HEK293 (cell line): ENCODE results near the gene CXCL1.

Experiments used
- CTCF ChIA-PET: fragments of 350-600 bp; formaldehyde crosslinking; extraction: SDS; loops from one replicate; lab custom pipeline; 2021; ENCODE audit warnings: antibody characterized with exemption; lab: Yijun Ruan, JAX
- POLR2A ChIA-PET: fragments of 300-600 bp; formaldehyde crosslinking; extraction: SDS; loops from one replicate; lab custom pipeline; 2020; ENCODE audit warnings: antibody characterized with exemption, inconsistent platforms; lab: Yijun Ruan, JAX
- H3K27ac ChIP-seq: fragments of 200-500 bp; sonication (Bioruptor generic); 2 replicates; pipeline ENCODE4 v1.5.1; 2014; ENCODE audit warnings: low read depth, low read length, control low read depth, inconsistent platforms; ENCODE audit errors: extremely low read depth
- H3K36me3 ChIP-seq, 2 experiments: fragments of 200-500 bp in 1 of 2; sonication (Bioruptor generic) in 1 of 2; 1 replicate in 1 of 2; 2 replicates in 1 of 2; pipeline ENCODE4 v1.5.1; 2014 to 2017; ENCODE audit warnings: inconsistent platforms in 2 of 2, low read length in 2 of 2; ENCODE audit not compliant: control insufficient read depth in 2 of 2, insufficient read depth in 1 of 2
- H3K4me1 ChIP-seq: fragments of 200-500 bp; sonication (Bioruptor generic); 2 replicates; pipeline ENCODE4 v1.5.1; 2014; ENCODE audit warnings: mild to moderate bottlenecking, low read length, inconsistent platforms; ENCODE audit not compliant: control insufficient read depth, insufficient read depth
- H3K4me3 ChIP-seq: 2 replicates; pipeline ENCODE4 v1.5.1; 2011; ENCODE audit warnings: low read depth, mild to moderate bottlenecking, control low read depth, low read length, moderate library complexity
- H3K9me3 ChIP-seq: fragments of 200-500 bp; sonication (Bioruptor generic); 2 replicates; pipeline ENCODE4 v1.5.1; 2014; ENCODE audit warnings: low read depth, low read length, inconsistent platforms; ENCODE audit not compliant: control insufficient read depth, insufficient read depth
- EGR2 ChIP-seq: fragments of 450-650 bp; formaldehyde crosslinking; IDR thresholded peaks from 2 replicates; pipeline ENCODE4 v1.5.1; 2016; ENCODE audit warnings: low read depth, missing biosample characterization, missing genetic modification characterization
- HOXC10 ChIP-seq: sonication (generic); formaldehyde crosslinking; IDR thresholded peaks from 2 replicates; pipeline ENCODE4 v1.8.1; 2023; ENCODE audit warnings: mild to moderate bottlenecking, missing genetic modification reagents
- MZF1 ChIP-seq: fragments of 450-650 bp; formaldehyde crosslinking; IDR thresholded peaks from 2 replicates; pipeline ENCODE4 v1.5.1; 2017; ENCODE audit warnings: missing biosample characterization, missing genetic modification characterization, borderline replicate concordance
- SCRT1 ChIP-seq: fragments of 450-650 bp; formaldehyde crosslinking; IDR thresholded peaks from 2 replicates; pipeline ENCODE4 v1.5.1; 2016; ENCODE audit warnings: missing biosample characterization, missing genetic modification characterization, borderline replicate concordance
- SCRT2 ChIP-seq: fragments of 450-650 bp; formaldehyde crosslinking; IDR thresholded peaks from 2 replicates; pipeline ENCODE4 v1.5.1; 2016; ENCODE audit warnings: missing biosample characterization, missing genetic modification characterization
- YY1 ChIP-seq: fragments of 450-650 bp; formaldehyde crosslinking; IDR thresholded peaks from 2 replicates; pipeline ENCODE4 v1.5.1; 2018; ENCODE audit warnings: missing biosample characterization, missing genetic modification characterization
- YY2 ChIP-seq: fragments of 450-650 bp; formaldehyde crosslinking; IDR thresholded peaks from 2 replicates; pipeline ENCODE4 v1.5.1; 2016; ENCODE audit warnings: missing biosample characterization, missing genetic modification characterization
- ZBTB21 ChIP-seq: fragments of 450-650 bp; formaldehyde crosslinking; IDR thresholded peaks from 2 replicates; pipeline ENCODE4 v1.5.1; 2017; ENCODE audit warnings: missing biosample characterization, missing genetic modification characterization
- ZFHX2 ChIP-seq: fragments of 450-650 bp; formaldehyde crosslinking; conservative IDR thresholded peaks from 2 replicates; pipeline ENCODE4 v1.5.1; 2016; ENCODE audit warnings: missing biosample characterization, missing genetic modification characterization
- ZFP37 ChIP-seq: fragments of 450-650 bp; formaldehyde crosslinking; IDR thresholded peaks from 2 replicates; pipeline ENCODE4 v1.5.1; 2016; ENCODE audit warnings: missing biosample characterization, missing genetic modification characterization
- ZNF10 ChIP-seq: fragments of 450-650 bp; formaldehyde crosslinking; IDR thresholded peaks from 2 replicates; pipeline ENCODE4 v1.5.1; 2017; ENCODE audit warnings: missing biosample characterization, missing genetic modification characterization
- ZNF169 ChIP-seq: fragments of 450-650 bp; formaldehyde crosslinking; IDR thresholded peaks from 2 replicates; pipeline ENCODE4 v1.5.1; 2016; ENCODE audit warnings: missing biosample characterization, missing genetic modification characterization
- ZNF174 ChIP-seq: fragments of 450-650 bp; formaldehyde crosslinking; IDR thresholded peaks from 2 replicates; pipeline ENCODE4 v1.5.0; 2017; ENCODE audit warnings: missing biosample characterization, mild to moderate bottlenecking, missing genetic modification characterization
- ZNF175 ChIP-seq: fragments of 450-650 bp; formaldehyde crosslinking; IDR thresholded peaks from 2 replicates; pipeline ENCODE4 v1.5.1; 2016; ENCODE audit warnings: missing biosample characterization, missing genetic modification characterization
- ZNF19 ChIP-seq: fragments of 450-650 bp; formaldehyde crosslinking; IDR thresholded peaks from 2 replicates; pipeline ENCODE4; 2016; ENCODE audit warnings: missing biosample characterization, missing genetic modification characterization, low read depth
- ZNF324 ChIP-seq: fragments of 450-650 bp; formaldehyde crosslinking; IDR thresholded peaks from 2 replicates; pipeline ENCODE4 v1.5.1; 2016; ENCODE audit warnings: missing biosample characterization, missing genetic modification characterization
- ZNF394 ChIP-seq: fragments of 450-650 bp; formaldehyde crosslinking; IDR thresholded peaks from 2 replicates; pipeline ENCODE4 v1.5.1; 2016; ENCODE audit warnings: missing biosample characterization, missing genetic modification characterization, mild to moderate bottlenecking, moderate library complexity, borderline replicate concordance
- ZNF48 ChIP-seq: fragments of 450-650 bp; formaldehyde crosslinking; IDR thresholded peaks from 2 replicates; pipeline ENCODE4 v1.5.1; 2016; ENCODE audit warnings: missing biosample characterization, missing genetic modification characterization
- ZNF521 ChIP-seq: fragments of 450-650 bp; formaldehyde crosslinking; IDR thresholded peaks from 2 replicates; pipeline ENCODE4 v1.5.1; 2017; ENCODE audit warnings: missing biosample characterization, mild to moderate bottlenecking, missing genetic modification characterization
- ZNF548 ChIP-seq: fragments of 450-650 bp; formaldehyde crosslinking; IDR thresholded peaks from 2 replicates; pipeline ENCODE4 v1.5.1; 2016; ENCODE audit warnings: missing biosample characterization, missing genetic modification characterization
- ZNF596 ChIP-seq: fragments of 450-650 bp; IDR thresholded peaks from 2 replicates; pipeline ENCODE4 v1.5.0; 2018; ENCODE audit warnings: missing biosample characterization, mild to moderate bottlenecking, missing genetic modification characterization, moderate library complexity
- ZNF626 ChIP-seq: fragments of 450-650 bp; sonication (Bioruptor Pico); formaldehyde crosslinking; IDR thresholded peaks from 2 replicates; pipeline ENCODE4 v1.5.1; 2018; ENCODE audit warnings: missing biosample characterization, missing genetic modification characterization, inconsistent platforms
- ZNF629 ChIP-seq: fragments of 450-650 bp; formaldehyde crosslinking; IDR thresholded peaks from 2 replicates; pipeline ENCODE4 v1.5.1; 2017; ENCODE audit warnings: missing biosample characterization, missing genetic modification characterization
- ZNF777 ChIP-seq: fragments of 450-650 bp; formaldehyde crosslinking; IDR thresholded peaks from 2 replicates; pipeline ENCODE4 v1.5.1; 2017; ENCODE audit warnings: missing biosample characterization, missing genetic modification characterization, borderline replicate concordance
- ZNF843 ChIP-seq: fragments of 450-650 bp; formaldehyde crosslinking; IDR thresholded peaks from 2 replicates; pipeline ENCODE4 v1.5.1; 2016; ENCODE audit warnings: missing biosample characterization, missing genetic modification characterization
- ZSCAN30 ChIP-seq: fragments of 450-650 bp; IDR thresholded peaks from 2 replicates; pipeline ENCODE4 v1.5.1; 2018; ENCODE audit warnings: missing biosample characterization, mild to moderate bottlenecking, missing genetic modification characterization, moderate library complexity
- TF ChIP-seq, protein P1 (sequence below): fragments of 450-650 bp; formaldehyde crosslinking; IDR thresholded peaks from 2 replicates; pipeline ENCODE4 v1.5.1; 2016; ENCODE audit warnings: missing biosample characterization, missing genetic modification characterization
- TF ChIP-seq, protein P2 (sequence below): fragments of 450-650 bp; formaldehyde crosslinking; IDR thresholded peaks from 2 replicates; pipeline ENCODE4 v1.5.1; 2016; ENCODE audit warnings: missing biosample characterization, missing genetic modification characterization
- TF ChIP-seq, protein P3 (sequence below): fragments of 450-650 bp; formaldehyde crosslinking; optimal IDR thresholded peaks from 2 replicates; pipeline ENCODE3; 2016; ENCODE audit warnings: missing biosample characterization, mild to moderate bottlenecking, missing genetic modification characterization
- TF ChIP-seq, protein P4 (sequence below): fragments of 450-650 bp; IDR thresholded peaks from 2 replicates; pipeline ENCODE4 v1.5.1; 2018; ENCODE audit warnings: missing biosample characterization, mild to moderate bottlenecking, missing genetic modification characterization
- TF ChIP-seq, protein P5 (sequence below): fragments of 450-650 bp; formaldehyde crosslinking; IDR thresholded peaks from 2 replicates; pipeline ENCODE4 v1.5.1; 2016; ENCODE audit warnings: missing biosample characterization, missing genetic modification characterization

CXCL1 gene

DNA sequence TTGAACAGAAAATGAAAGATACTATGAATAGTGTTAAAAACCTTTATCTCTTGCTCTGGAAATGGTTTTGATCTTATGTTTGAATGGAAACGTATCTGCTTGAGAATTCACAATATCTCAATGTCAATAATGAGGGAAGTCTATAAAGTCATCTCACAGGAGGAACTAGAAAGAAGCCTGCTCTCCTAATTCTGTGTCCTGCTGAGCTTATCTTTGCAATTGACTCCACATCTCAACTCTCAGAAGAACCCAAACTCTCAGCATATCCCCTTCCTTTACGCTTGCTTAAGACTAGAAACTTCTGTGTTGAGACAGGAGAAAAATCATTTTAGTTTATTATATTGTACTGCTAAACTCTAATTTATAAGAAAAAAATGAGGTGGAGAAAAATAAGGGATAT, 24.4 kb upstream of the CXCL1 start:
- H3K36me3 ChIP-seq: no peaks in the 10 kb centered on the region
- TF ChIP-seq MZF1: no peak
- no peak for TF ChIP-seq ZNF548
- TF ChIP-seq YY2 (tag by site-specific recombination): no peak
- TF ChIP-seq ZNF629: no peak
- no peak for TF ChIP-seq ZNF394
- TF ChIP-seq YY1 (tag by site-specific recombination): no peak
- no peak for TF ChIP-seq ZFP37 (tag by site-specific recombination)
- TF ChIP-seq, protein P1, sequence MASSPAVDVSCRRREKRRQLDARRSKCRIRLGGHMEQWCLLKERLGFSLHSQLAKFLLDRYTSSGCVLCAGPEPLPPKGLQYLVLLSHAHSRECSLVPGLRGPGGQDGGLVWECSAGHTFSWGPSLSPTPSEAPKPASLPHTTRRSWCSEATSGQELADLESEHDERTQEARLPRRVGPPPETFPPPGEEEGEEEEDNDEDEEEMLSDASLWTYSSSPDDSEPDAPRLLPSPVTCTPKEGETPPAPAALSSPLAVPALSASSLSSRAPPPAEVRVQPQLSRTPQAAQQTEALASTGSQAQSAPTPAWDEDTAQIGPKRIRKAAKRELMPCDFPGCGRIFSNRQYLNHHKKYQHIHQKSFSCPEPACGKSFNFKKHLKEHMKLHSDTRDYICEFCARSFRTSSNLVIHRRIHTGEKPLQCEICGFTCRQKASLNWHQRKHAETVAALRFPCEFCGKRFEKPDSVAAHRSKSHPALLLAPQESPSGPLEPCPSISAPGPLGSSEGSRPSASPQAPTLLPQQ: no peak
- no peak for TF ChIP-seq ZFHX2
- TF ChIP-seq ZSCAN30 (tag by site-specific recombination): no peak
- TF ChIP-seq ZNF777 (tag by site-specific recombination): no peak
- no peak for TF ChIP-seq ZBTB21 (tag by site-specific recombination)
- TF ChIP-seq ZNF10 (tag by site-specific recombination): no peak
- TF ChIP-seq, protein P2, sequence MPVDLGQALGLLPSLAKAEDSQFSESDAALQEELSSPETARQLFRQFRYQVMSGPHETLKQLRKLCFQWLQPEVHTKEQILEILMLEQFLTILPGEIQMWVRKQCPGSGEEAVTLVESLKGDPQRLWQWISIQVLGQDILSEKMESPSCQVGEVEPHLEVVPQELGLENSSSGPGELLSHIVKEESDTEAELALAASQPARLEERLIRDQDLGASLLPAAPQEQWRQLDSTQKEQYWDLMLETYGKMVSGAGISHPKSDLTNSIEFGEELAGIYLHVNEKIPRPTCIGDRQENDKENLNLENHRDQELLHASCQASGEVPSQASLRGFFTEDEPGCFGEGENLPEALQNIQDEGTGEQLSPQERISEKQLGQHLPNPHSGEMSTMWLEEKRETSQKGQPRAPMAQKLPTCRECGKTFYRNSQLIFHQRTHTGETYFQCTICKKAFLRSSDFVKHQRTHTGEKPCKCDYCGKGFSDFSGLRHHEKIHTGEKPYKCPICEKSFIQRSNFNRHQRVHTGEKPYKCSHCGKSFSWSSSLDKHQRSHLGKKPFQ (tag by site-specific recombination): no peak
- TF ChIP-seq ZNF843: no peak
- TF ChIP-seq, all 188 proteins: peak for 0
- Histone ChIP-seq H3K27ac (no peak overlapping the region), H3K4me3 (no peak overlapping the region), H3K9me3 (no peaks in the 10 kb centered on the region), H3K4me1 (no peaks in the 10 kb centered on the region)
- ChIA-PET POLR2A (no interaction called here), CTCF (interaction anchor here (0.7 to 1.3 kb wide), 3 partner anchors 9 to 680 kb away, joined by 3 to 6 read pairs (median 3); no protein-coding TSS in a partner anchor)

DNA sequence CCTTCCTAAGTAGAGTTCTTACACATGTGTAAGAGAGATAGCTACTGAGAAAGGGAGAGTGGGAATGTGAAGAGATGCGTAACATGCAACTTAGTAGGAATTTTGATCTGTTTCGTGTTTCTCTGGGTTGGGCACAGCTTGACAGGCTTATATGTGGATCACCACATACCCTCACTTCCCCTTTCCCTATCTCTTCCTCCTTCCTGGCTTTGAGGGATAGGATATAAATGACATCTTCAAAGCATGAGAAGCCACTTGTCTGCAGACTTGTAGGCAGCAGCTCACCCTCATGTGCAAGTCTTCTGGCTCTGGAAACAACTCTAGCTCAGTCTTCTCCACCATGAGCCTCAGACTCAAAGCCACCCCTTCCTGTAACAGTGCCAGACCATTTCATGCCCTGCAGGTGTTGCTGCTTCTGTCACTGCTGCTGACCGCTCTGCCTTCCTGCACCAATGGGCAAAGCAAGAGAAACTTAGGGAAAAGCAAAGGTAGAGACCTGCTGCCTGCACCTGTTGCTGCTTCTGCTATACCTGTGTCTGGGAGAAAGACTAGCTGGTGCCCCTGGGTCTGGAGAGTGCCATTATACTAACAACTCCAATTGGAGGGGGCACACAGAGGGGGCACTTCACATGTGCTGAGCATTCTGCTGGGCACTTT, 21.5 kb upstream of the CXCL1 start:
- Histone ChIP-seq H3K4me1 (no peaks in the 10 kb centered on the region), H3K4me3 (no peak overlapping the region), H3K27ac (no peak overlapping the region), H3K9me3 (no peaks in the 10 kb centered on the region), H3K36me3 (no peaks in the 10 kb centered on the region)
- ChIA-PET POLR2A (no interaction called here), CTCF (interaction anchor here (0.6 kb wide), 1 partner anchor 447 kb away, joined by 3 read pairs; no protein-coding TSS in a partner anchor)
- no peak for TF ChIP-seq ZNF626
- TF ChIP-seq, protein P3, sequence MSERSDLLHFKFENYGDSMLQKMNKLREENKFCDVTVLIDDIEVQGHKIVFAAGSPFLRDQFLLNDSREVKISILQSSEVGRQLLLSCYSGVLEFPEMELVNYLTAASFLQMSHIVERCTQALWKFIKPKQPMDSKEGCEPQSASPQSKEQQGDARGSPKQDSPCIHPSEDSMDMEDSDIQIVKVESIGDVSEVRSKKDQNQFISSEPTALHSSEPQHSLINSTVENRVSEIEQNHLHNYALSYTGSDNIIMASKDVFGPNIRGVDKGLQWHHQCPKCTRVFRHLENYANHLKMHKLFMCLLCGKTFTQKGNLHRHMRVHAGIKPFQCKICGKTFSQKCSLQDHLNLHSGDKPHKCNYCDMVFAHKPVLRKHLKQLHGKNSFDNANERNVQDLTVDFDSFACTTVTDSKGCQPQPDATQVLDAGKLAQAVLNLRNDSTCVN: no peak
- TF ChIP-seq ZNF521: no peak
- no peak for TF ChIP-seq ZNF324
- TF ChIP-seq ZNF596 (tag by site-specific recombination): no peak
- no peak for TF ChIP-seq ZNF169
- no peak for TF ChIP-seq EGR2 (tag by site-specific recombination)
- no peak for TF ChIP-seq HOXC10
- peak; percentile 84 for TF ChIP-seq SCRT2 (tag by site-specific recombination)
- TF ChIP-seq ZNF174: no peak
- no peak for TF ChIP-seq ZNF48 (tag by site-specific recombination)
- TF ChIP-seq ZNF19 (tag by site-specific recombination): no peak
- no peak for TF ChIP-seq ZNF548
- TF ChIP-seq, protein P4, sequence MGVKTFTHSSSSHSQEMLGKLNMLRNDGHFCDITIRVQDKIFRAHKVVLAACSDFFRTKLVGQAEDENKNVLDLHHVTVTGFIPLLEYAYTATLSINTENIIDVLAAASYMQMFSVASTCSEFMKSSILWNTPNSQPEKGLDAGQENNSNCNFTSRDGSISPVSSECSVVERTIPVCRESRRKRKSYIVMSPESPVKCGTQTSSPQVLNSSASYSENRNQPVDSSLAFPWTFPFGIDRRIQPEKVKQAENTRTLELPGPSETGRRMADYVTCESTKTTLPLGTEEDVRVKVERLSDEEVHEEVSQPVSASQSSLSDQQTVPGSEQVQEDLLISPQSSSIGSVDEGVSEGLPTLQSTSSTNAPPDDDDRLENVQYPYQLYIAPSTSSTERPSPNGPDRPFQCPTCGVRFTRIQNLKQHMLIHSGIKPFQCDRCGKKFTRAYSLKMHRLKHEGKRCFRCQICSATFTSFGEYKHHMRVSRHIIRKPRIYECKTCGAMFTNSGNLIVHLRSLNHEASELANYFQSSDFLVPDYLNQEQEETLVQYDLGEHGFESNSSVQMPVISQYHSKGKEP: no peak
- TF ChIP-seq SCRT1 (tag by site-specific recombination): peak; percentile 79
- TF ChIP-seq ZNF175: no peak
- TF ChIP-seq, protein P5, sequence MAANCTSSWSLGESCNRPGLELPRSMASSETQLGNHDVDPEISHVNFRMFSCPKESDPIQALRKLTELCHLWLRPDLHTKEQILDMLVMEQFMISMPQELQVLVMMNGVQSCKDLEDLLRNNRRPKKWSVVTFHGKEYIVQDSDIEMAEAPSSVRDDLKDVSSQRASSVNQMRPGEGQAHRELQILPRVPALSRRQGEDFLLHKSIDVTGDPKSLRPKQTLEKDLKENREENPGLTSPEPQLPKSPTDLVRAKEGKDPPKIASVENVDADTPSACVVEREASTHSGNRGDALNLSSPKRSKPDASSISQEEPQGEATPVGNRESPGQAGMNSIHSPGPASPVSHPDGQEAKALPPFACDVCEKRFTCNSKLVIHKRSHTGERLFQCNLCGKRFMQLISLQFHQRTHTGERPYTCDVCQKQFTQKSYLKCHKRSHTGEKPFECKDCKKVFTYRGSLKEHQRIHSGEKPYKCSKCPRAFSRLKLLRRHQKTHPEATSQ (tag by site-specific recombination): no peak
